Measurements from ENCODE around the gene NOSIP.

NOSIP gene

GRCh38 chr19:49594993-49595818 lies 14.8 kb upstream of the NOSIP start:
- H3K4me3 ChIP-seq (ENCODE audit: low read depth, low read length): no peak overlapping the region
- no peak for DNase-seq (ENCODE audit: low read depth)
- TF ChIP-seq CTCF (conservative IDR thresholded peaks at IDR 0.05; ENCODE audit: low read depth, low read length): no peak

GRCh38 chr19:49594157-49594992 lies 14.0 kb upstream of the NOSIP start:
- TF ChIP-seq CTCF (conservative IDR thresholded peaks at IDR 0.05; ENCODE audit: low read depth, low read length): no peak
- H3K4me3 ChIP-seq (ENCODE audit: low read depth, low read length): no peak overlapping the region
- no peak for DNase-seq (ENCODE audit: low read depth)

GRCh38 chr19:49593233-49594113 lies 13.1 kb upstream of the NOSIP start:
- TF ChIP-seq CTCF (conservative IDR thresholded peaks at IDR 0.05; ENCODE audit: low read depth, low read length): no peak
- DNase-seq (ENCODE audit: low read depth): peak; percentile 95
- H3K4me3 ChIP-seq (ENCODE audit: low read depth, low read length): peak overlapping the region; percentile 83

- no peak for TF ChIP-seq CTCF (conservative IDR thresholded peaks at IDR 0.05; ENCODE audit: low read depth, low read length)
- H3K4me3 ChIP-seq (ENCODE audit: low read depth, low read length): peak overlapping the region; percentile 83
- peak; percentile 19 for DNase-seq (ENCODE audit: low read depth)
These were observed 12.3 kb upstream of the NOSIP start for GRCh38 chr19:49592486-49593232.

GRCh38 chr19:49591731-49592485 lies 11.6 kb upstream of the NOSIP start:
- no peak for TF ChIP-seq CTCF (conservative IDR thresholded peaks at IDR 0.05; ENCODE audit: low read depth, low read length)
- peak overlapping the region; percentile 83 for H3K4me3 ChIP-seq (ENCODE audit: low read depth, low read length)
- peak; percentile 37 for DNase-seq (ENCODE audit: low read depth)
